ENCODE results near the gene TSPAN5.

Gene TSPAN5

DNA sequence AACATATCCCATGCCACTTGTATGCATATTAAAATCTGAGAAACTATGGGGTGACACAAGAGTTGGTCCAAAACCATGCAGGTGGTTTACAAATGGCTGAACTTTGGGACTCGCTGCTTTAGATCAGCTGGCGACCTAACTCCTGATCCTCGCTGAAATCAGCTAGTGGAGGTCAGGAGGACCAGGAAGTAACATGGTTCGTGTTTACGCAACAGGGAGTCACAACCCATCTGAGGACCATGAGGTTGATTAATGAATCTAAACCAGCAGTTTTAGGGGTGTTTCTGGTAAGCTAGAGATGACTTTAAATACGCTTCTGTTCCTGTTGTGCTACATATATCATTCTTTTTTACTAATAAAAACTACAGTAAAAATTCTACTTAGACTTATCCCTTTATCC lies 12.9 kb downstream of the TSPAN5 start:
- FAIRE-seq (no peak), DNase-seq (ENCODE audit: low spot score) (no peak)

DNA sequence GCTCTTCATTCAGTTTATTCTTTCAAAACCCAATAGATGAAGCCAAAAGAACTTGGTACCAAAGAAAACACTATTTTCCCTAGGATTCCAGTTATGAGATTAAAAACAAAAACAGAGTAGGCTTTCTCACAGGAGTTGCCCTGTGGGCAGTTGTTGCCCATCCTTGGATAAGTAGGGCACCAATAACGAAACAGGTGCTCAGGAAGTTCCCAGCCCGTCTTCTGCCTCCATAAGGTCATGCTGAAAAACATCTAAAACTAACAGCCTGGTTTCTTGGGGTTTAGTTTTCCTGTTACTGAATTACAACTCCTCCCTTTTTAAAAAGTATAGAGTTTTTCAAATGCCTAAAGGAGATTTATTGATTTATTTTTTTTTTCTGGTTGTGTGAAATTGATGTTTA lies 14.7 kb downstream of the TSPAN5 start:
- FAIRE-seq: no peak

DNA sequence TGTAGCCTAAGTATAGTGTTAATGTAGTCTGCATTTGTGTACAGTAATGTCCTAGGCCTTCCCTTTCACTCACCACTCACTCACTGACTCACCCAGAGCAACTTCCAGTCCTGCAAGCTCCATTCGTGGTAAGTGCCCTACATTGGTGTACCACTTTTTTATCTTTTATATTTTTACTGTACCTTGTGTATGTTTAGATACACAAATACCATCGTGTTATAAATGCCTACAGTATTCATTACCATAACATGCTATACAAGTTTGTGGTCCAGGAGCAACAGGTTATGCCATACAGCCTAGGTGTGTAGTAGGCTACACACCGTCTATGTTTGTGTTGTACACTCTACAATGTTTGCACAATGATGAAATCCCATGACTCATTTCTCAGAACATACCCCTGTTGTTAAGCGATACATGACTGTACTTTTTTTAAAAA lies 15.4 kb downstream of the TSPAN5 start:
- peak; percentile 63 for DNase-seq (ENCODE audit: low spot score)
- FAIRE-seq: peak; percentile 81

More for the DNA sequence above, 14.7 kb downstream of the TSPAN5 start:
- DNase-seq (ENCODE audit: low spot score): no peak

DNA sequence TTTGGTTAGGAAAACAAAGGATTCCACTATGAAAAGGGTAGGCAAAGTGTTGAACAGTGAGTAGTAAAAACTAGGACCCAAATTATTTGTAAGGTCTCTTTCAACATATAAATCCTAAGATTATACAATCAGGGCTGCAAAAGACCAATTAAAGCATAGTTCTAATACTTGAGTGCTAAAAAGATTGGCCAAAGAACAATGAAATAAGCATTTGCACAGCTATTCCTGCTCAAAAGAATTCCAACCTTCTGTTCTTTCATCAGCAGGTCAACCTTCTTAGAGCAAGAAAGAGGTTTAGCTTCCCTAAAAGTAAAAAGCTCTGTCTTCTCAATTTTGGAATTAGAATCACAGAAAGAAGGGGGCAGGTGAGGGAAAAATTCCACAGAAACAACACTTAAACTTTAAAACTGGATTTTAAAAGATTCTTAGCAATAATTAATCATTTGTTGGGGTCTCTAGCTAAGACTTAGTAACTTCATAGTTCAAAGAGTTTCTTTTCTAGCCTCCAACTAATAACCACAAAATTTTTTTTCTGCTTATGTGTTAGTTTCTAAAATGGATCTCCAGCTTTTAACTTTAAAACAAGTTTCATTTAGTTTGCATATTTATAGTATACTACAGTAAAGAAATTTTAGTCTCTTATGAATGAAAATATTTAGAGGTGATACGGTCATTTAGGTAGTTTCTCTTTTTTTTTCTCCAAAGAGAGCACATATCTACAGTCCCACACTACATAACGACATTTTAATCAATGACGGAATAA lies 16.3 kb downstream of the TSPAN5 start:
- FAIRE-seq (no peak), DNase-seq (ENCODE audit: low spot score) (no peak)

DNA sequence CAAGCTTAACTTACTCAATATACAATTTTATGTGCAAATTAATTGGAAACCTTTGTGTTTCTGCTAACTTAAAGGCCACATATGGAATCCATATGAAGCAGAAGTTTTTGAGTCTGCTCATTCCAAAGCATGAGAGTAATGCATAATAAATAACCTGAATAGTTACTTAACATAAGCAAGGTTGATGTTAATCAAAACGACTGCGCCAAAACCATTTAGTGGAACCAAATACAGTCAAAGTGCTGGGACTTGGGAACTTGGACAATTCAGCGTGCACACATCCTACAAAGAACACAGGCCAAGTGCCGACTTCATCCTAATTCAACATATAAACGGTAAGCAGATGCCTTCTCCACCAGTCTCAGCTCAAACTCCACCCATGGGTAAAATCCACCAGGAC lies 17.0 kb downstream of the TSPAN5 start:
- FAIRE-seq: no peak
- no peak for DNase-seq (ENCODE audit: low spot score)

DNA sequence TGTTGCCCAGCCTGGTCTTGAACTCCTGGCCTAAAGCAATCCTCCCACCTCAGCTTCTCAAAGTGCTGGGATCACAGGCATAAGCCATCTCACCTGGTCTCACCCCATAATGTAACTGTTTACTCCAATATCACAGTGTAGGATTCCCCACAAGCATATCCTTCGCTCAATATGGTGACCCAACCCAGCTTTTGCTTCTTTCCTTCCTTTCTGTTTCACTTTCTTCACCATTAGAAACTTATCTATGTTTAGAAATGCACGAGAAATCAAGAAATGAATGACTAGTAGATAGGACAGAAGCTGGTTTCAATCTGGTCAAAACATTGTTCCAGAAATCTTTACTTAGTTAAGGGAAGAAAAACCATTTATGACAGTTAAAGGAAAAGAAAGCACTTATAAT lies 18.9 kb downstream of the TSPAN5 start:
- FAIRE-seq: no peak
- no peak for DNase-seq (ENCODE audit: low spot score)

DNA sequence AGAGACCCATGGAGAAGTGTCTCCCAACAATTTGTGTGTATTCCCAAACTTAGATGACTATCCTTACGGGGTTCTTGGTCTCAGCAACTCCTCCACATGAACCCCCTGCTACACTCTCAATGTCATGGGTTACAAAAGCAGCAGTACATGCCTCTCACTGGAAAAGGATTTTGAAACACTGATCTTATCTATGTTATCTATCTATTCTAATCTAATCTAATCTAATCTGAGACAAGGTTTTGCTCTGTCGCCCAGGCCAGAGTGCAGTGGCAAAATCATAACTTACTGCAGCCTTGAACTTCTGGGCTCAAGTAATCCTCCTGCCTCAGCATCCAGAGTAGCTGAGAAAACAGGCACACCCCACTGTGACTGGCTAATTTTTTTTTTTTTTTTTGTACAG lies 19.3 kb downstream of the TSPAN5 start:
- FAIRE-seq: no peak
- no peak for DNase-seq (ENCODE audit: low spot score)

DNA sequence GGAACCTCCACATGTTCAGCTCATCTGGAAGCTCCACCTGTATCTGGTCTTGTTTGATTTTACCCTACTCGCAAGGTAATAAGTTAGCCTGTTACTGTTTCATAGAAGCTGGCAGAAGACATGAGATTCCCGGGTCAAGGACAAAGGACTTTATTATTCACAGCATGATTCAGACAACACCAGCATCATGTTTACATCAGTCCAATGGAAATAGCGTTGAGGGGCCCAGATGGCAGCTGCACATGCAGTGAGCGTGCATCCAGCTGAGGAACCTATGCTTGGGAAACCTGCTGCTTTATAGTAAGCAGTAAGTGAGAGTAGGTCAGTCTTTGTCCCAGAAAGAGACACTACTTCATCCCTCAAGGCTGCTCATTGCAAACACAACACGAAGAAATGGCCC lies 19.8 kb downstream of the TSPAN5 start:
- FAIRE-seq: no peak
- DNase-seq (ENCODE audit: low spot score): no peak

DNA sequence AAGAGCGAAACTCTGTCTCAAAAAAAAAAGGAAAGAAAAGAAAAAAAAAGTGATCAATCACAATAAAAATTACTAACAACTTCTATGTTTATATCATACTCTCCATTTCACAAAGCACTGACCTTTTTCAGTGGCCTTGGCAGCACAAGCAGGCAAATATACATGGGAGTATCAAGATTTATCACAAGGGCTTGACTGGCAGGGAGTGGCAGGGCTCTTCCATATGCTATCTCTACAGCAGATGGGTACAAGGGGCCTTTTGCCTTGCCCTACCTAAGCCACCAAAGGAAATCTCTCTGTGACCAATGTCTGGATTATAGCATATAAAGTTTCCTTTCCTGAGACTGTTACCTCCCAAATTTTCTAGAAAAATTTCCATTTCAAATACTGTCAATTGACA lies 24.4 kb downstream of the TSPAN5 start:
- DNase-seq (ENCODE audit: low spot score) (no peak), FAIRE-seq (no peak)

DNA sequence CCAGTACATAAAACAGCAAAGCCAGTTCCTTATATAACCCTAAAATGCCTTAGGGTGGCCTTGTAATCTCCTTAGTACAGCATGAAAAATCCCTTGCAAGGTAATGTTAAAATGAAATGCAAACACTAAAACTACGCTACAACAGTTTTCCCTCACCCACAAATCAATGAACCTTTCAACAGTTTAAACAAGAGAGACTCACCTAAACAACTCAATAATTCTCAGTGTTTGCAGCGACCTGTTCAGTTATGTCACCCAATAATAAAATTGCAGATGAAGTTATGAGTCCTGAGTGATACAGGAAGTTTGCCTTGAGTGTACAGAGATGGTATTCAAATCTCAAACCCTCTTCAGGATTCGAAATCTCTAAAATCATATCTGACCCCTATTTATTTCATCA lies 25.3 kb downstream of the TSPAN5 start:
- FAIRE-seq: no peak
- no peak for DNase-seq (ENCODE audit: low spot score)

DNA sequence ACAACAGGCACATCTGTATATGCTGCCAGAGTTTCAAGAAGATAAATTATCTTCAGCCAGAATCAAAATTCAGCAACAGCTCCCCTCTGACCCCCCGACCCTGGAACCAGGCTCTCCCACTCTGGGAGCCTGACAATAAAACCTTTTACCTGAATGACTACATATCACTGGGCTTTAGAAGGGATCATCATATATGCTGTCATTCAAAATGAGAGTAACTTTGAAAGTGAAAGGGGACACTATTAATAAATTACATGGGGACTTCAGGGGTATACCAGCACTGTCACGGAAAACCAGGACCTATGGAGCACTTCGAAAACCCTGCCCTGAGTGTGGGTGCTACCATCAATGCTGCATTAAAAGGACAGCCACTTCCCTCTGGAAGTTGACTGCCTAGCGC lies 26.2 kb downstream of the TSPAN5 start:
- FAIRE-seq (no peak), DNase-seq (ENCODE audit: low spot score) (no peak)

DNA sequence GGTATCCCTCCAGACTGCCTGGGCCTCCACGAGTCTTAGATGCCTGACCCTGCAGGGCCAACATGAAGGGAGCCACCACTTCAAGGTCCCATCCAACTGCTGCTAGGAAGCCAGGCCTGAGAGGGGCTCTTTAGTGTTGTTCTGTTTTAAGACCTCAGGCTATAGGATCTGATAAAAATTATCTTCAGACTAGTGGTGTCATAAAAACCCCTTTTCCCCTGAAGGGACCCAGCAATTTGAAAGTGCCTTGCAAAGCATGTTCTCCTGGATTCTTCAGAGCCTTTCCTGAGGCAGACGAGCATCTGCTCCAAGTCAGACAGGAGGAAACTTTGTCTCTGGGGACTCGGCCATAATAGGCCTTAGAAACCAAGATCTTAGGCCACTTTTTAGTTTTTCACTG lies 26.9 kb downstream of the TSPAN5 start:
- no peak for DNase-seq (ENCODE audit: low spot score)
- FAIRE-seq: no peak

DNA sequence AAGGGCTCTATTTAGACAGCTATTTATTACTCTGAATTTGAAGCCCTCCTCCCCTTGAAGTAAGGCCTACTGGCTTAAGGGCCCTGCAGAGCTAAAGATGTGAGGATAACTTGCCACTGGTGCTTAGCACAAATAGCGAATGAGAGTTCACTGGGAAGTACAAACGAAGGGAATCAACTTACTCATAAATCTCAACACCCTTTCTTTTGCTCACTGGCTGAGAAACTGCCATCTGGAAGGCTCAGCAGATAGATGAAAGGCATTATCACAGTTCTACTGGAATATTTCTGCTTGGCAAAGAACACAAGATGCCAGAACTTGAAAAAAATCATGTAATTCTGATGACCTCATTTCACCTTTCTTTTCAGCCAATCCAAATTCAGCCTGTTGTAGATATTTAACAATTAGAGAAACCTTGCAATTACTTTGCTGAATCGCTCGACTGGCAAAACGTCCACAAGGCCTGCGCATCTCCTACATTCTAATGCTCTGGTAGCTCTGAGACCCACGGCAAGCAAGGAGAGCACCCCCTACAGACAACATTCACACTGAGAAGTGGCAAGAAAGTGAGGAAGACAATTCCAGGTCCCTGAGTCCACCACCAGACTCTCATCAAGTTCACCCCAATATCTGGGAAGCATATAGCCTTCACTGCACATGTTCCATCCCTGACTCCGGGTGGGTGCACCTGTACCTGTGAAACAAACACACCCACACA lies 27.5 kb downstream of the TSPAN5 start:
- no peak for DNase-seq (ENCODE audit: low spot score)
- FAIRE-seq: no peak

DNA sequence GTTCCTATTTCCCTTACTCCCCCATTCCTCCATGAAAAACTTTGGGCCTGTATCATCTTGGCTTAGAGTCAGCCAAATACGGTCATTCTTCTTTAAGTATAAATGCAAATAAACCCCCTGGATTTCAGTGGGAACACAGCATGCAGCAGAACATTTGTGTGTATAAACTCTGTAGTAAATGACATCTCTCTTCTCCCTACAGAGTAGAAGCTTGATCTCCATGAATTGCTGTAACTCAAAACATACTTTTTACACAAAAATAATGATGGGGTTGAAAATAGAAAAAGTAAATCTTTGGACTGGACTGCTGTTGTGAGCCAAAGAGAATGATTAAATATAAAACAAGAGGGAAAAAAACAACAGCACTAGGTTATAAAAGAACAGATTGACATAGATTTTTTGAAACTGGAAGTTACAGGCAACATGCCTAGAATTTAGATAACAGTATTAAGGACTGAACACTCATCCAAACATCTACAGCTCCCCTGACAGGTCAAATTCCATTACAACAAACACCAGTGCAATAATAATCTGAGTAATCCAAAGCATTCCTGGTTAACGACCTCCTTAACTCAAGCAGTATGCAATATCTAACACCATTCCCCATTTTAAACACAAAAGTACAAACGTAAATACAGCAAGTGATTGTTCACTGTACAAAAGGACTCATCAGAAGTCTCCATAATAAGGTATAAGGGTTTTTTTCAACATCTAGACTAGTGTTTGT lies 30.7 kb downstream of the TSPAN5 start:
- no peak for FAIRE-seq
- no peak for DNase-seq (ENCODE audit: low spot score)

DNA sequence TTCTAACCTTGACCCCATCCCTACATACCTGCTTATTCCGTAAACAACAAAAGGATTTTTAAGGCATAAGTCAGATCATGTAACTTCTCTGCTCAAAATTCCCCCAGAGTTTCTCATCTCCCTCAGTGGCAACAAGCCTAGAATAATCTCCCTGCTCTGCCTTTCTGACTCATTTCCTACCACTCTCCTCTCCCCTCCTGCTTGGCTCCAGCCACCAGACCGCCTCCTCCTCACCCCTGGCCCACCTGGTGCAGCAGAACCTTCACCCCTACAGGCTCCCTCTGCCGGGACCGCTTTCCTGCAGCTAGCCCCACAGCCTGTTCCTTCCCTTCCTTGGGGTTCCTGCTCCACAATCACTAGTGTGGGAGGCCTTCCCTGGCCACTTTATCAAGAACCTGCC lies 32.1 kb downstream of the TSPAN5 start:
- FAIRE-seq (peak; percentile 85), DNase-seq (ENCODE audit: low spot score) (peak; percentile 80)

DNA sequence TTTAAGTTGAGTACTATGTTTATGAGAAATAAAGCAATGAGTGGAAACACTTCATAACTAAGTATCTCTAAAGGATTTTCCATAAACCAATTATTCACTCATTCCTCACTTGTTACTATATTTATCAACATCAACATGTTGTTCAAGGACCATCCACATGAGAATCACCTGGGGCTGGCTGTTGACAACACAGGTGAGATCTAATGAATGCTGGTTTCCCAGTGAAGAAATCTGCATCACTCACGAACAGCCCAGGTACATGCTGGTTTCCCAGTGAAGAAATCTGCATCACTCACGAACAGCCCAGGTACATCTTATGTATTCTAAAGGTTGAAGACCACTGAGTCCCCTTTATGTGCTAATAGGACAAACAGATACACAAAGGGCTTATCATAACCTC lies 32.5 kb downstream of the TSPAN5 start:
- no peak for DNase-seq (ENCODE audit: low spot score)
- no peak for FAIRE-seq

DNA sequence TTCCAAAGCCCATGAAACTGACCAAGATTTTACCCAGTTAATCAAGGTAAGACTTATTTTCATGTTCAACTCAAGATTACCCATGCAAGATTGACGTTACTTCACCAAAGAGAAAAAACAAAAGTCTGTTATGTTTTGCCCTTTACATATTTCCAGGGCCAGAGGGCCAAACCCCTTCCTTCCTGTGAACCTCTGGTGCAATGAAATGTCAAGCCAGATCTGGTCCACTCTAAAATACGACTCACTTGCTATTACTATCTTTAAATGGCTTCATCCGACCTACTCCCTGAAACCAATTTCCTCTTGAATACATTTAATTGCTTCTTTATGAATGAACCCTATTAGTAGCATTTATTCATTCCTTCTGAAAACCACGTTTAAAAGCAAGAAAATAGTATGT lies 33.0 kb downstream of the TSPAN5 start:
- DNase-seq (ENCODE audit: low spot score) (no peak), FAIRE-seq (no peak)

DNA sequence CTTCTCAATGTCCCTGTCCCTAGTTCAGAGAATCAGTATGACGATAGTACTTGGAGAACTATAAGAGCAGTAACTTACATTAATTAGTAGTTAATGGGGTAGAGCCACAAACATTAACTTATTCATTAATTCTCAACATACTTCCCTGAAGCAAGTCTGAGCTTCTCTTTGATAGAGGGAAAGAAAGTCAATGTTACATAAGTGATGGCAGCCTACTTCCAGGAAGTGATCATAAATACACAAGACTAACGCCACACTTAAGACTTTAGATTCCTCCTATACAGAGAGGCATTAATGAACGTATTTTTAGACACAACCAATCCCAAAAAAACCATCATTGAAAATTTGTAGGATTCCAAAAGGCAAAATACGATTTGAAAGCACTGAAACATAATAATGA lies 33.8 kb downstream of the TSPAN5 start:
- no peak for DNase-seq (ENCODE audit: low spot score)

DNA sequence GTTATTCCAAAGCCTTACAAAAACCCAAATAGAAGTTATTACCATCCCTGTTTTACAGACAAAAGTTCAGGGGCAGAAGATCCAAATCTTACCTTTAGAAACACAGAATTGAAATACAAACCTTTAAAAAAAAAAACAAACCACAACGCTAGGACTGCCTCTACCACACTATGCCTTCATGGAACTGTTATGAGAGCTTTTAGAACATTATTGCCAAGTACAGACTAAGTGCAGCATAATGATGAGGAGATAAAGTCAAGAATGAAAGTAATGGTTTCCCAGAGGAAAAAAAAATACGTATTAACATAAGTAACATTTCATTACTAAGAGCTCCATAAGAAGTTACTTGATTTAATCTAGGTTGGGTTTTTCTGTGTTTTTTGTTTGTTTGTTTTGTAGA lies 34.3 kb downstream of the TSPAN5 start:
- DNase-seq (ENCODE audit: low spot score) (no peak), FAIRE-seq (no peak)

More for the DNA sequence above, 33.8 kb downstream of the TSPAN5 start:
- no peak for FAIRE-seq

DNA sequence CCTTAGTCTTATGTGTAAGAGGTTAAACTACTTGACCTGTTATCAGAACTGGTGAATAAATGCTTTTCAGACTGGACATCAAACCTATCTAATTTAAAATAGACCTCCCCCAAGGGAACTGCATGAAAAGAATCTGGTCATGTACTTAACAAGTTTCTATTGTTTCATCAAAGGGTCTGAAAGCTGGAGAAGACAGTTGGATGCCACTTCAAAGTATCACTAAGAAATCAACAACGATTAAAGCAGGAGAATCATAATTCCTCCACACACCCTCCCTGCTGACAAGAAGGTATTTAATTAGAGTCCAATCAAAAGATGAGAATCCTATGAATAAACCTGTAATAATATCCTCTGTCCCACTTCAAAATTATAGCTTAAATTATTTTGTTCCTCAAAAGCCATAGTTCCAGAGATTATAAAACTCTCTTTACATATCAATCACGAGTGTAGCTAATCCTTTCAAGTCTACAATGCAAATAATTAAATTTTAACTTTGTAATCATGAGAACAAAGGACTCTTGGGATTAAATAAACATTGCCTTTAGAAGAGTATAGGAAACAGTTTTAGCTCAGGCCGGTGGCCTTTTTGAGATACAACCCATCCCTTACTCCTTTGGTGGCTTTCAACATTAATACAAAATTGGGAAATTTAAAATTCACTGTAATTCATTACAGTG lies 35.1 kb downstream of the TSPAN5 start:
- FAIRE-seq (no peak), DNase-seq (ENCODE audit: low spot score) (no peak)

DNA sequence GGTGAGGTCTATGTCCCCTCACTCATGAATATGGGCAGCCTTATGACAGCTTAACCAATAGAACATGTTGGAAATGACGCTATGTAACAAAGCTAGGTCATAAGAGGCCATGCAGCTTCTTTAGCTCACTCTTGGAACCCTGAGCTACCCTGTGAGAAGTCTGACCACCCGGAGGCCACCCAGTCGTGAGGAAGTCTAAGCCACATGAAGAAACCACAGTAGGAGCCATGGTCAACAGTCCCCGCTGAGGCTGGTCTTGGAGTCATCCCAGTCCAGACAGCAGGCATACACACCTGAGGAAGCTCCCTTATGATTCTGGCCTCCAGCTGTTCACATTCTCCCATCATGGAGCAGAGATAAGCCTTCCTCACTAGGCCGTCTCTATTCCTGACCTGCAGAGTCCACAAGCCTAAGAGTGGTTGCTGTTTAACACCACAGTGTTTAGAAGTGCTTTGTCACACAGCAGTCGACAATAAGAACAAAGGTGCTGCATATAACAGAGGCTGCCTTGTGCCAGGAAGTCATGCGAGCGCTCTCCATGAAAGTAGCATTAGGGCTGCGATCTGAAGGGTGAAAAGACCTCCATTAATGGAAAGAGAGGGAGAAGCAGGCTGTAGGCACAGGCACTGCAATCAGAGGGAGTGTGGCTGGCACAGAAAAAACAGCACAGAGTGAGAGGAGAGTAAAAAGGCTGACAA lies 38.2 kb downstream of the TSPAN5 start:
- DNase-seq (ENCODE audit: low spot score): no peak
- FAIRE-seq: no peak
